Measurements from ENCODE around the gene GRIPAP1.
"Not testable (repeated sequence)": the region's sequence is repeated elsewhere in the genome, so short reads cannot be mapped to it uniquely, and the experiment has no call there.

The GRIPAP1 gene

DNA sequence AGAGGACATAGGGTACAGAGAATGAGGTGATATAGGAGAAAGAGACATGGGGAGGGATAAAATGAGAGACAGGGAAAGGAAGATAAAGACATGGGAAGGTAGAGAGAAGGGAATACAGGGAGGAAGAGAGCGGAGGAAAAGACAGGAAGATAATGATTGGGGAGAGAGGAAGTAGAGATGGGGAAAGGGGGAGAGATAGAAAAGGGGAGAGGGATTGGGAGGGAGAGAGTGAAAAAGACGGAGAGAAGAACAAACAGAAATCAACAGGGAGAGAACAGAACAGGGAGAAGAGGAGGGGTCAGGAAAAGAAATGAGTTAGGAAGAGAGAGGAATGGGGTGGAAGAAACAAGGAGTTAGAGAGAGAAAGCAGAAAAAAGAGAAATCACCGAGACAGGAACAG is 4.6 kb downstream of the GRIPAP1 start:
- DNase-seq, result no peak

DNA sequence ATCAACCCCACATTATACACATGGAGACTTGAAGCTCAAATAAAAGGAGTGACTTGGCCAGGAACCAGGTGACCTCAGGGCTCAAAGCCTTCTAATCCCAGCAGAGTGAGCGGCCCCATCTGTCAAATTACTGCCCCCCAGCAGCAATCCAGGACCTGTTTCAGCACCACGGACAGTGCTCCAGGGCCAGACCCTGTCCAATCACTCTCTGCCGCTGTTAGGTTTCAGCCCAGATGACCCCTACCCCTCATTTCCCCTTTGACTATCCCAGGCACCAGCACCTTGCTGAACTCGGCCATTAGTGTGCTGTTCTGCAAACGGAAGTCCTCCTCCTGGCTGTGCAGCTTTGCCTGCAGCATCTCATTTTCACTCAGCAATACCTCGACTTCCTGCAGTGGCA is 5.1 kb downstream of the GRIPAP1 start:
- no peak for DNase-seq

DNA sequence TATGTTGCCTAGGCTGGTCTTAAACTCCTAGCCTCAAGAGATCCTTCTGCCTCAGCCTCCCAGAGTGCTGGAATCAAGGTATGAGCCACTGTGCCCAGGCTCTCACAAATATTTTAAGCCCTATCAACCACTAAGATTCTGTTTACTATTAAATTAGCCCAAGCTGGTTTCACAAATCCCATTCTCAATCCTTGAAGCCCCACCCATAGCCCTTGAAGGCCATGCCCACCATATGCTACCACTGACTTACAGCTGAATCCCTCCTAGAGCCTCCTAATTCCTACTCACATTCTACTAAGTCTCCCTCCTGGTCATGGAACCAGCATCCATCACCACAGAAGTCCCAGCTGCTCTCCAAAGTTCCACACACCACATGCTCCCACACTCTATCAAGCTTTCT is 9.7 kb downstream of the GRIPAP1 start:
- DNase-seq, result no peak

DNA sequence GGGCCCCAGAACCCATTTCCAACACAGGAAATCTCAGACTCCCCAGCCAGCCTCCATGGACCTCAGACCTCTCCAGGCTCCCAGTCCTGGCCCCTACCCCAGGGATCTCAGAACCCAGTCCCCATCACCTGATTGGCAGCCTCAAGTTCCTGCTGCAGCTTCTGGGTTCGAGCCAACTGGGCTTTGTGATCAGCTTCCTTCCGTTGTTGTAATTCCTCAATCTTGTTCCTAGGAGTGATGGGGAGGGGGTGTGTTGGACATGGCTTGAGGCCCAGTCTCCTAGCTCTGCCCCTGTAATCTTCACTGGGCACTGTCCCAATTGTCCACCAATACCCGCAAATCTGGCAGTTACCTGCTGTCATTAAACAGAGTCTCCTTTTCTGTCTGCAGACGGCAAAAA is 12.6 kb downstream of the GRIPAP1 start:
- DNase-seq, result no peak

DNA sequence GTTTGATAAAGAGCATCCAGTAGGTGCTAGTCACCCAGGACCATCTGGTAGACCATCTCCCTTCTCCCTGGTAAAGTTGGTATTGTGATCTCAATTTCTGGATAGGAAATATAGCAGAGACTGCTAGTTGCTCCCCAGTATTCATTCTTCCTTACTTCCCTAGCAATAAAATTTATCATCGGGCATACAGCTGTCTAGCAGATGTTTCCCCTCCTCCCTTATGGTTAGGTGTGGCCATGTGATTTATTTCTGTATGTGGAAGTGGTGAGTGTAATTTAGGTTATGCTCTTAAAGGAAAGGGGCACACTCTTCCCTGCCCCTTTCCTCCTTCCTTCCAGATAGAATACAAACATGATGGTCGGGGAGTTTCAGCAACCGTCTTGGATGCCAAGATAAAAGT is 18.2 kb downstream of the GRIPAP1 start:
- DNase-seq, result no peak

DNA sequence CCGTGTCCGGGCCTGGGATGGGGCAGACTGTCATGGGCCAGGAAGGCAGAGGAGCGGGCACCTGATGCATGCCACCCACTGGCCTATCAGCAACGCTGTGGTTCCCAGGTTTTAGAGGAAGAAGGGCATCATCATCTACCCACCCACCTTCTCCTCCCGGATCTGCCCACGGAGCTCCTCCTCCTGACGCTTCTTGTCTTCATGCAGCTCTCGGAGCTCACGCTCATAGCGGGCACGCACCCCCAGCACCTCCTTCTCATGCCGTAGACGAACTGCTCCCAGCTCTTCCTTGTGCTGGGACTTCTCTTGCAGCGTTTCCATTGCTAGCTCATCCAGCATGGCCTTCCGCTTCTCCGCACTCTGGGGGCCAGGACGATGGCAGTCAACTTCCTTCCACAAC is 19.0 kb downstream of the GRIPAP1 start:
- no peak for DNase-seq

DNA sequence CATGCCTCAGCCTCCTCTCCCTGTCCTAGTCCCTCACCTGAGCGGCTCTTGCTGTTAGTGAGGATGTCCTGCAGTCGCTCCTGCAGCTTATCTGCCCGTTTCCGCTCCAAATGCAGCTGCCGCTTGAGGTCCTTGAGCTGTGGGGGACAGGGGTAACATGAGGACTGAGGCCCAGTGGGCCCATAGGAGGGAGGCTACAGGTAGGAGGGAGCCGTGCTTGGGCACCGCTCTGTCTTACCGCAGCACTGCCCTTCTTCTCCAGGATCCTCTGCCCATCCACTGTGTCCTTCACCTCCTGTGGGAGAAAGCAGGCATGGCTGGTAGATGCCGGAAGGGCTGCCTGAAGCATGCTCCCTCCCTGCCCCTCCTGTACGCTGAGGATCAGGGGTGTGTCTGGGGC is 20.9 kb downstream of the GRIPAP1 start:
- DNase-seq, result no peak

DNA sequence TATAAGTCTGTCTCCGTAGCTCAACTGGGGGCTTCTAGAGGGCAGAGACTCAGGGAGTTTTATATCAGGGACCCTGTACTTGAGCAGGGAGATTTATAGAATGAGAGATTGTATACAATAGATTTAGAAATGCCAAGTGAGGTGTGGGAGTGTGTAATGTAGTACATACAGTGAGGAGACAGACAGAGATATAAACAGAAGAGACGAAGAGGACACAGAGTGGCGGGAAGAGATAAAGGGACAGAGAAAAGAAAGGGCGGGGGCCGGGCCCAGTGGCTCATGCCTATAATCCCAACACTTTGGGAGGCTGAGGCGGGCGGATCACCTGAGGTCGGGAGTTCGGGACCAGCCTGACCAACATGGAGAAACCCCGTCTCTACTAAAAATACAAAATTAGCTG is 21.7 kb downstream of the GRIPAP1 start:
- DNase-seq, result not testable (repeated sequence)

DNA sequence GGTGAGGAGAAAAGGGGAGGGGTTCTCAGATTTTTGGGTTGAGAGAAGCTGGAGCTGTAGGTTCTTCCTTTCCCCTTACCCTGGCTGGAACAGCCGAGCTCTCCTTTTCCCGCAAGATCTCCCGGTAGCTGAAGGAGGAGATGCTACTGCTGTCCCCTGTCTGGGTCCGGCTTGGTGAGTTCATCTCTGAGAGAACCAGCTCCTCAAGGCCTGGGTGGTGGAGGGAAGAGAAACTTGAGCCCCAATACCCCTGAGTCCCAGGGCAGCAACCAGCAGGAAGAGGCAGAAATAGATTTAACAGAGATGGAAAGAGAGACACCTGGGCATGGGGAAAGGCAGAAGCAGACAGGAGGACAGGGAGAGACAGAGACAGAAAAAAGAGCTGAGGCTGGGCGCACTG is 23.8 kb downstream of the GRIPAP1 start:
- DNase-seq, result no peak

DNA sequence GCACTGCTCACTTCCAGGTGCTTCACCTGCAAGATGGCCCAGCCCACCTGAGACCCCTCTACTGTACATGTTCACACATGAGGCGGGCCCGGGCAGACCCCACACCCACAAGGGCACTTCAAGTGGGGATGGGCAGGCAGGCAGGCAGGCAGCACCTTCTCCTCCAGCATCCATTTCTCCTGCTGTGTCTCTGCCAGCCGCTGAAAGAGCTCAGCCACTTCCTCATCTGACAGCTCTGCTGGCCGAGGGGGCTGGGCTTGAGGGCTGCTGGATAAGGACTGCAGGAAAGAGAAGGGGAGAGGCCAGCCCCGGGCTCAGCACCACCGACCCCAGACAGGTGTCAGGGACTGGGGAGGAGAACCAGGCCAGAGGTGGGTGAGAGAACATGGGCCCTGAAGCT is 26.0 kb downstream of the GRIPAP1 start:
- no peak for DNase-seq

DNA sequence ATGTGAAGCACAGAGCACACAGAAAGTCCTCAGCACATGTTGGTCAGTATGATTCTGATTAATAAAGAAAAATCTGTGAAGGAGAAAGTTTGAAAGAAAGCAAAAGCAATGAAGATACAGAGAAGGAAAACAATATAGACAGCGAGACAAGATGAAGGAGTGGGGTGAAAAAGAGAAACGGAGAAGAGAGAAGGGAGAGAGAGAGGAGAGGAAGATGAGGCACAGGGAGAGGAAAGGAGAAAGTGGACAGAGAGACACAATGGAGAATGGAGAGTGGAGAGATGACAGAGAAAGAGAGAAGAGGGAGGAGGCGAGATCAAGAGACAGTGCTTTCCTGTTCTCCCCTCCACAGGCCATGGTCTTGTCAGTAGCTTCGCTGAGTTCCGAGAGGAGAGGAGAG is 26.5 kb downstream of the GRIPAP1 start:
- no peak for DNase-seq

DNA sequence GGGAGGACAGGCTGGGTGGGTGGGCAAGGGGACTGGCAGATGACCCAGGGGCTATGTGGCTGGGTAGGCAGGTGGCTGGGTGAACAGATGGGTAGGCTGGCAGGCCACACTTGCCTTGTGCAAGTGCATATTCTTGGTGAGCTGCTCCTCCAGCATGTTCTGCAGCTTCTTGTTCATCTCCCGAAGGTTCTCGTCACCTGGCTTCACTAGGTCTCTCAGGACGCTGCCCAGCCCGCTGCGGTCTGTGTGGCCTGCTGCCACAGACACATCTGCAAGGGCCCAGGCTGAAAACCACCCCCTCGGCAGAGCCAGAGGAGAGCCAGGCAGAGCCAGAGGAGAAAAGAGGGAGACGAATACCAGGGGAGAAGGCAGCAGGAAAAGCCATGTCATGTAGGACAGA is 27.0 kb downstream of the GRIPAP1 start:
- DNase-seq, result no peak

DNA sequence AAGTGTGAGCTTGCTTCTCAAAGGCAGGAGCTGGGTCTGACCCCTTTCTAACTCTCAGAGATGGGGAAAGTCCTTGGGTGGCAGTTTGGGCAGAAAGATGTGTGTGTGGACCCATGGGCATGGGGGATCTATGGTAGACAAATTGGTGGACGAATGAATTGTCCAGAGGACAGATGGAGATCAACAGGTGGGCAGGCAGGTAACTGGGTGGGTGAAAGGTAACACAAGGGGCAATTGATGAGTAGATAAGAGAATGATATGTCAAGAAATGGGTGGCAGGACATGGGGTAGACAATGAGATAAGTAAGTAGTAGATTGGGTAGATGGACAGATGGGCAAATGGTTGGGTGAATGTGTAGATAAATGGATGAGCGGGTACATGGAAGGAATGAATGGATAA is 27.5 kb downstream of the GRIPAP1 start:
- no peak for DNase-seq

DNA sequence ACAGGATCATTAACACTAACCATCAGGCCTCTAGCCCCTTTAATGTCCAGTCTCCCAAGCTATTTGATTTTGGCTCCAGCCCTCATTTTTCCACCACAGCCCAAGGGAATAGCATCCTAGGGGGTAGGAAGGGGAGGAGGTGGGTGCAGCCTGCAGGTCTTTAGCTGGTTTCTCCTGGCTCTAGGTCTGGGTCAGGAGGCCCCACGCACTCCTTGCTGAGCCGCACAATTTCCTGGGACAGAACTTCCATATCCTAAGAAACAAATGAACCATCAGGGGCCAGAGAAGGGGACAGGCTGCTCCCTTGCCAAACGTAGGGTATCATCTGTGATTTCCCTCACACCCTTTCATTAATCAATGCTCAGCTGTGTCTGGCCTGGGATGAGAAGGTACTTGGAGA is 28.0 kb downstream of the GRIPAP1 start:
- DNase-seq, result no peak

DNA sequence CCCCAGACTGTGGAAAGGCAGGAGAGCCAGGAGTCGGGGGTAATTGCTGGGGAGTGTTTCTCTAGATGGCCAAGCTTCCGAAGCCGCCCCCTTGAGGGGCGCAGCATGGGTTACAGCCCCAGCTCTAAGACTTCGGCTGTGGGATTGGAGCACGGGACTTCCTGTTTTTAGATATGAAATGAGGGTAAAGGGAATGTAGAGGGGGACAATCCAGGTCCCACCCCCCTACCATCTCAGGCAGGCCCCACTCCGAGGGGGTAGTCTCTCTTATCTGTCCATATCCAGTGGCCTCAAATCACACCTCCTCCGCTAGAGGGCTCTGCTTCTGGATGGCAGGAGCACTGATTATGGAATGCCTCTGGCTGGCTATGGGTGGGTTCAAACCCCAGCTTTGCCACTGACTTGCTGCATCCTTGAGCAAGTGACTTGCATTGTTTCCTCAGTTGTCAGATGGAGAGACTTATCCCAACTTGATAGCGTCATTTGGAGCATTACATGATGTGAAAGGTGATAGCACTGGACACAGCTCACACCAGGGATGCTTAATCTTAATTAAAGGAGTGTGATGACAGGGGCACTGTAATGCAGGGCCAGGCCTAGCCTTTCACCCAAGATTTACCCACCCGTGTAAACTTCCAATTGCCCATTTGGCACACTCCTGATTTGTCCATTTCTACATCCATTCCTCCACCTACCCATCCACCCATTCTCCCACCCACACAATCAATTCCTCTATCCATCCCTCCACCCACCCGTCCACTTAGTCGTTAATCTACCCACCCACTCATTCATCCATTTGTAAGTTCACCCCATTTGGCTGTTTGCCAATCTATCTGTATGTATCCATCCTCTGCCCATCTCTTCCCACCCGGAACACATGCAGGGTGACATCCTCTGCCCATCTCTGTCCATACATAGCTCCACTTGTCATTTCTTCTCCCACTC is 29.6 kb downstream of the GRIPAP1 start:
- DNase-seq, result peak; percentile 58

DNA sequence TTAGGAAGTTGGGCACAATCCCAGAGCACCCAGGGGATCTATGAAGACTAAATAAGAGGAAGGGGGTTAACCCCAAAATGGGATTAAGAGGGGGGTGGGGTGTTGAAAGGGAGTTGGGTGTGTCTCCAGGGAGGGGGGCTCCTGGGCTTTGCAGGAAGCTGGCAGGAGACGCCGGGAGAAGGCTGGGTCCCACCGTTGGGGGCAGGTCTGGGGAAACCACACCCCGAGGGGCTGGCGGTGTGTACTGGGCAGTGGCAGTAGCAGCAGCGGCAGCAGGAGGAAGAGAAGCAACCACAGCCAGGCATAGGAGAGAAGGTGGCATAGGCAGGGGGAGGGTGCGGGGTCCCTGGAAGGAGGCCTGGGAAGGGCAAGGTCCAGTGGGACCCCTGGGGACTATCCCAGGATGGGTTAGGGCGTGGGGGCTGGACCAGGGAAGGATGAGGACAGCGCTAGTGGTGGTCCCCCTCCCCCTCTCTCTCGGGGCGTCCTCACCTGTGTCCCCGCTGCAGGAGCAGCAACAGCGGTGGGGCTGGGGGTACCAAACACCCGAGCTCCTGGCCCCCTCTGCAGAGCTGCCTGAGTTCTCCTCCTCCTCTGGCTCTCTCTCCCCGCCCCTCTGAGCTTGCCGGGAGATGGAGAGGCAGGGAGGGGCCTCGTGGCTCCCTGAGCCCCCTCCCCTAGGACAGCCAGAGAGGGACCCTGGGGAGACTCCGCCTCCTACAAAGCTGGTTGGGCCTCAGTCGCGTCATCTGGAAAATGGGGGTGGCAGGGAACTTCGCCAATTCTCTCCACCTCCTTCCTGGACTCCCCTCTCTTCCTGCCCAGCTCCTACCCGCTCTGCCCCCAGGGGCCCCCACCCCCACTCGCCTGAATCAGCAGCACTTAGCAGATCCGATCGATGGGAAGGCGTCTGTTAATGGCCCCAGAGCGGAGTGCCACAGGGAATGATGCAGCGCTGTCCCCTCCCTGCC is 30.5 kb downstream of the GRIPAP1 start, which contains the start of gene KCND1:
Gene KCND1 (minus strand): TSS at position 596 of the 971 bp plus-strand sequence. CDS start 1,573 bp downstream, outside the sequence.
- peak; percentile 69 for DNase-seq

DNA sequence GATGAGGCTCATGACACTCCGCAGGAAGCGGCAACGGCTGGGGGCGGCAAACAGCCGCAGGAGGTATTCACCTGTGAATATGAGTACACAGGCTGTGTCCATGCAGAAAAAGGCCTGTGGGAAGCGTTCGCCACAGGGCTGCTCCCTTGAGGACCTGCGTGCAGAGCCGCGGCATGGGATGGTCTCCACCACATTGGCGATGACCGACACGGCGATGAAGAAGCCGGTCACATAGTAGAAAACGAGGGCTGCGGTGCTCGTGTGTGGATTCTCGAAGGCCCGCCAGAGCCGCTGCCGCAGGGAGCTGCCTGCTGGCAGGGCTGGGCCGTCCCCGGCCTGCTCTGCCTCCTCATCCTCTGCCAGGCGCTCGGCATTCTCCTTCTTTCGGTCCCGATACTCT is 32.6 kb downstream of the GRIPAP1 start:
- no peak for DNase-seq

DNA sequence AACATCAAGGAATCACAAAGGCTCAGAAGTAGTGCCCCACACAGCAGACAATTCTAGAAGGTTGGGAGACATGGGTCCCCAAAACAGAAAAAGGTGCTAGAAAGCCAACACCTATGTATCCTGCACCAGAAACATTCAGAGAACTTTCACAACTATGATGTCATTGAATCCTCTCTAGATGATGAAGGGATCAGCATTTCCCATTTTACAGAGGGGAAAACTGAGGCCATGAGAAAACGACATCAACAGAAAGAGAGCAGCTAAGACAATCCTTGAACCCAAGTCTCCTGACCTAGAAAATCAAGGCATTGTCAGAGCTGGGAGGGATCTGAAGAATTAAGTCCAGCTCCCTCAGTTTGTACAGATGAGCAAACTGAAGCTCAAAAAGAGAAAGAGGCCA is 33.7 kb downstream of the GRIPAP1 start:
- no peak for DNase-seq

DNA sequence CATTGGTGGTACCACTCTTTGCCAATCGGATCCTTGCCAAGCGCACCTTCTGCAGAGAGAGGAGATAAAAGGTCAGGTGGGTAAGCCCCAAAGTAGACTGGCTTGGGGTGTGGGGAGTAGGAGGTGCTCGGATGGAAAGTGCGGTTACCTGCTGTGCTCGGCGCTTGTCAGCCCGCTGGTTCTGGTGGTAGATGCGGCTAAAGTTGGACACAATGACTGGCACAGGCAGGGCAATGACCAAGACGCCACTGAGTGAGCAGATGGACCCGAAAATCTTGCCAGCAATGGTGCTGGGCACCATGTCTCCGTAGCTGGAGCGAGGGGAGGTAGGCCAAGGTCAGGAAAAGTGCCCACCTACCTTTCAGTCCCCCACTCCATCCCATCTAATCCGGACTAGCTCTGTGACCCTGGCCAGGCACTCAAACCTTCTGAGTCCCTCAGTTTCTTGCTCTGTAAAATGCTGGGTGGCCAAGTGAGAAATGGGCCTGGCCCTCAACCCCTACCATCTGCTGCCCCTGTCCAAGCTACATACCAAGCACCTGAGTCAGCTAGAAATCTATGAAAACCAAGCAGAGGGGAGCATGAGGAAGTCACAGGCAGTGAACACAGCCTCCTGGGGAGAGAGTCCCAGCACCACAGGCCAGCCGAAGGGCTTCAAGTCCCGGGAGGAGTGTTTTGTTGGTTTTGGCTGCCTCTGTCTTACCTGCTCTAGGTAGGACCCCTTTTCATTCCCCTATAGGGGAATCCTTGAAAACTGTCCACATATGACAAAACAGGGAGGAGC is 35.1 kb downstream of the GRIPAP1 start:
- peak; percentile 45 for DNase-seq

DNA sequence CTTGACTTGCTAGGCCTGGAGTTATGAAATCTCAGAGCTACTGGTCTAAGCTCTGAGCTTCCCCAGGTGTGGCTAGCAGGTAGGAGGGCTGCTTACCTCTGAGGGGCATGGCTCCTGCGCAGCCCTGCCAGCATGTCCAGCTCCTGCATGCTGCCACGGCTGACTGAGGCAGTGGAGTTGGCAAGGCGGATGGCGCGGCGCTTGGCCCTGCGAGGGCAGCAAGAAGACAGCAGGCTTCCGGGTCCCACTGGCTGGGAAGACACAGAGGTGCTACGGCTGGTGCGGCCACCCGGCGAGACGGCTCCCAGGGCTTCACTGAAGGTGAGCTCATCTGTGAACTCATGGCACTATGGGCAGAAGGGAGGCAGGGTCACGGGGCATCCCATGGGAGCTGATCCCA is 36.1 kb downstream of the GRIPAP1 start:
- no peak for DNase-seq

DNA sequence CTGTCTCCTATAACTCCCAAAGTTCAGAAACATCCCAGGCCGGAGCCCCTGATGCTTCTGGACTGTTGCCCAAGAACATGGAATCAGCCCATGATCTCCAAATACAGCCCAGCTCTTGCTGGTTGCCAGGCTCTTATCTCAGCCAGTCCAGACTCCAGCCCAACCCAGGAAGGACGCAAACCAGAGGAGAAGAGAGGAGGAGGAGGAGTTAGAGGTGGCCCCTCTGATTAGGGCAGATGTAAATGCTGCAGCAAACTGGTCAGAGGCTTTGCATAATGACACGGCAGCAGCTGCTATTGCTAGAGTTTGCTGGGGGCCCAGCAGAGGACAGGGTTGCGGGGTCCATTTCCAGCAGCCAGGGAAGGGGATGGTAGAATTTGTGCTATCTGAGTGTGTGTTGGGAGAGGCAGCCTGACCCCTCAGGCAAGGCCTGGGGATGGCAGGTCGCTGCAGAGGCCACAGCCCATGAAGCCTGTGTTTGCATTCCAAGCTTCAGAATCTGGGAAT is 40.4 kb downstream of the GRIPAP1 start:
- no peak for DNase-seq

DNA sequence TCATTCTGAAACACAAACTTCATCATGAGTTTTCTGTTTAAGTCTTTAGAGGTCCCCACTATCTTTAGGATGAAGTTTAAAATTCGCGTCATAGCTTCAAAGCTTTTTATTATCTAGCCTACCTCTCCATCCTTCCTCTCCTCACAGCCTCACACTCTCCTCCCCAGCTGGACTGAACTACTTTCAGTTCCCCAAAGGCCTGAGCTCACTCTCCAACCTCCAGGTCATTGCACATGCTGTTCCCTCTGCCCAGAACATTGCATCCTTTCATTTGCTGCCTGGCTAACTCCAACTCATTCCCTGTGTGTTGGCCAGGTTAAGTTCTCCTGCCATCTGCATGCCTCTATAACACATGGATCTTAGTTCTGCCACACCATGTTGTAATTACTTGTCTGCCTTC is 41.8 kb downstream of the GRIPAP1 start:
- no peak for DNase-seq
